ENCODE data around the gene KCNG2.

DNA sequence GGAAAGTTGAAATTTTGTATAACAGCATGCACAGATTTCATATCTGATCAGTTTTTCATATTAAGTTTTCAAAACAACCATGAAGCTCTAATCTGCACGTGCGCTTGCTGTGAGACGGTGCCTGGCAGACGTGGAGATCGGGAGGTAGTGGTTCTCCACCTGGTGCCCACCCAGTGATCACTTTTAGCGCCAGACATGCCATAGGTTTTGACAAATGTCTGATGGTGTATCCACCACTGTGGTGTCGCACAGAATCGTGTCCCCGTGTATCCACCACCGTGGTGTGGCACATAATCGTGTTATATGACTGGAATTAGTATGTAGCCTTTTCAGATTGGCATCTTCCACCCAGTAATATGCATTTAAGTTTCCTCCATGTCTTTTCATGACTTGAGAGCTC, 40.9 kb upstream of the KCNG2 start:
- TF ChIP-seq EZH2 (IDR thresholded peaks at IDR 0.05): no peak
- TF ChIP-seq, protein P1, sequence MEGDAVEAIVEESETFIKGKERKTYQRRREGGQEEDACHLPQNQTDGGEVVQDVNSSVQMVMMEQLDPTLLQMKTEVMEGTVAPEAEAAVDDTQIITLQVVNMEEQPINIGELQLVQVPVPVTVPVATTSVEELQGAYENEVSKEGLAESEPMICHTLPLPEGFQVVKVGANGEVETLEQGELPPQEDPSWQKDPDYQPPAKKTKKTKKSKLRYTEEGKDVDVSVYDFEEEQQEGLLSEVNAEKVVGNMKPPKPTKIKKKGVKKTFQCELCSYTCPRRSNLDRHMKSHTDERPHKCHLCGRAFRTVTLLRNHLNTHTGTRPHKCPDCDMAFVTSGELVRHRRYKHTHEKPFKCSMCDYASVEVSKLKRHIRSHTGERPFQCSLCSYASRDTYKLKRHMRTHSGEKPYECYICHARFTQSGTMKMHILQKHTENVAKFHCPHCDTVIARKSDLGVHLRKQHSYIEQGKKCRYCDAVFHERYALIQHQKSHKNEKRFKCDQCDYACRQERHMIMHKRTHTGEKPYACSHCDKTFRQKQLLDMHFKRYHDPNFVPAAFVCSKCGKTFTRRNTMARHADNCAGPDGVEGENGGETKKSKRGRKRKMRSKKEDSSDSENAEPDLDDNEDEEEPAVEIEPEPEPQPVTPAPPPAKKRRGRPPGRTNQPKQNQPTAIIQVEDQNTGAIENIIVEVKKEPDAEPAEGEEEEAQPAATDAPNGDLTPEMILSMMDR (IDR thresholded peaks at IDR 0.05): no peak

Measured in neural progenitor cell (in vitro differentiated cells).